ENCODE measurements around the gene IL12RB2.

The IL12RB2 gene

DNA sequence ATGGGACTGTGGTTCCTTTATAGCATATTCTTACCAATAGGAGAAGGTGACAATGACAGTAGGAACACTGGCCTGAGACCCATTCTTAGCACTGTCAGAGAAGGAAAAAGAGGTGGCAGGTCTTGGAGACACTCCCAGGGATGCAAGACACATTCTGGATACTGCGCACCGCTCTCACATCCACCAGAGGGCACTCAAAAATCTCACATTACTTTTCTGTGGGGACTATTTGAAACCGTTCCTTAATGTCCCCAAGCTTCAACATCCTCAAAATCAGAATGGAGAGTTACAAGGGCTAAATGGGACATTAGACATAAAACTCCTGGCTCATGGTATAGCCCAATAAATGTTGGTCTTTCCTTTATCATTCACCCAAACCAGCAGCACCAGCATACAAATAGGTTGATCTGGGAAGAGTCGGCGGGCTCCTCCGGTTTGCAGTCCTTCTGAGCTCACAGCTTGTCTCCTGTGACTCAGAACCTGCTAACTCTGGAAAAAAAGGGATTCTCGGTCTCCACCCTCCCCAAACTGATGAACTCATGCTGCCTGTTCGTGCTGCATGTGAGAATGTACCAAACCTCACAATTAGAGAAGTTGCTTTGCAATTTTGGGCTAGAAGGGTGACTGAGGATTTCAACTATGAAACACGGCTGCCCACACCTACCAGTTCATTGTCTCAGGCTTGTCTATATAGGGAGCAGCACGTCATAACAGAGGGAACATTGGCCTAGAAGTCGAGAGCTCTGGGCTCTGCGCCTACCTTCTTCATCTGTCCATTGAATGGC, 40.2 kb downstream of the IL12RB2 start:
- no peak for DNase-seq (ENCODE audit: low spot score)

DNA sequence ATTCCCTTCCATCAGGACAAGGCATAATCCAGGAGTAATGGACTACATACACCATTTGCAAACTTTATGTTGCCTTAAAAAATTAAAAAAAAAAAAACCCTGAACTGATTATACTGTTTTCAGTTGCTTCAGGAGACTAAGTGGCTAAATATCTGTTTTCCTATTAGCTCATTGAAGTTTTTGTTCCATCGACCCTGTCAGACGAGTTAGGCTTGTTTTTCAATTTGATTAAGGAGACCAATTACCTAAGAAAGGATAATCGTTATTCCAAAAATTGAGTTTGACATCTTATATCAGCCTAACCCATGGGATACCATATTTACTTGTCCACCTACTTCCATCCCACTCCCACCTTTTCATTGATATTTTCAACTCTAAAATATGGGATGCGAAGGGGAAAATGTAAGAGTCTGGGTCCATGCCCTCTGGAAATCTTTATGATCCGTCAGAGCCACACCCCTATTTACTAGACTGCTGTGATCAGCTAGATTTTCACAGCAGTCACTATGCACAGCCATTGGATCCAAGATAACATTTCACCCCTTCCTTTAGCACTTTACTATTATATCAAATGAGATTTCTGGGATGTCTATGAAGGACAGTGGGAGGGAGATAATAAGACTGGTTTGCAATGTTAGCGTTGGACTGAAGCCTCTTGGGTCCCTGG, 41.0 kb downstream of the IL12RB2 start:
- no peak for DNase-seq (ENCODE audit: low spot score)

DNA sequence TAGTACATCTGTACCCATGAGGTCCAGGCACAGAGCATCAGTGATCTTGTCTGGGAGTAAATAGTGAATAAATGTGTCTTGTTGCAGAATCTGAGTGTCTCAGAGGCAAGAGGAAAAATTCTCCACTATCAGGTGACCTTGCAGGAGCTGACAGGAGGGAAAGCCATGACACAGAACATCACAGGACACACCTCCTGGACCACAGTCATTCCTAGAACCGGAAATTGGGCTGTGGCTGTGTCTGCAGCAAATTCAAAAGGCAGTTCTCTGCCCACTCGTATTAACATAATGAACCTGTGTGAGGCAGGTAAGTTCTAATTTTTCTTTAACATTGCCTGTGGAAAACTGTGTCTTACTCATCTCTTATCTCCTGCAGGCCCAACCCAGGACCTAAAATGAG, 43.1 kb downstream of the IL12RB2 start:
- no peak for DNase-seq (ENCODE audit: low spot score)

DNA sequence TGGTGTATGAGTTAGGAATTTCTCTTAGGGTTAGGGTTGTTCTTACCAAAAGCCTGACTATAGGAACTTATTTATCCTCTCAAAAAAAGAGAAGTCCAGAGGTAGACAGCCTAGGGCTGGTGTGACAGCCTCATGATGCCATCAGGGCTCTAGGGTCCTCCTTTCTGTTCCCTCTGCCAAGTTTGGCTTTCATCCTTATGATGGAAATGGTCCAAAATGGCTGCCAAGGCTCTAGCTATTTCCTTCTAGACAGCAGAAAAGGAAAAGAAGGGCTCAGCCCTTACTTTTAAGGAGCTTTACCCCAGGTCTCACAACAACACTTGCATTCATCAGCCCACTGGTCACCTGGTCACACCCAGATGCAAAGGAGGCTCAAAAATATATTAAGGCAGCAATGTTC, 44.5 kb downstream of the IL12RB2 start:
- no peak for DNase-seq (ENCODE audit: low spot score)

DNA sequence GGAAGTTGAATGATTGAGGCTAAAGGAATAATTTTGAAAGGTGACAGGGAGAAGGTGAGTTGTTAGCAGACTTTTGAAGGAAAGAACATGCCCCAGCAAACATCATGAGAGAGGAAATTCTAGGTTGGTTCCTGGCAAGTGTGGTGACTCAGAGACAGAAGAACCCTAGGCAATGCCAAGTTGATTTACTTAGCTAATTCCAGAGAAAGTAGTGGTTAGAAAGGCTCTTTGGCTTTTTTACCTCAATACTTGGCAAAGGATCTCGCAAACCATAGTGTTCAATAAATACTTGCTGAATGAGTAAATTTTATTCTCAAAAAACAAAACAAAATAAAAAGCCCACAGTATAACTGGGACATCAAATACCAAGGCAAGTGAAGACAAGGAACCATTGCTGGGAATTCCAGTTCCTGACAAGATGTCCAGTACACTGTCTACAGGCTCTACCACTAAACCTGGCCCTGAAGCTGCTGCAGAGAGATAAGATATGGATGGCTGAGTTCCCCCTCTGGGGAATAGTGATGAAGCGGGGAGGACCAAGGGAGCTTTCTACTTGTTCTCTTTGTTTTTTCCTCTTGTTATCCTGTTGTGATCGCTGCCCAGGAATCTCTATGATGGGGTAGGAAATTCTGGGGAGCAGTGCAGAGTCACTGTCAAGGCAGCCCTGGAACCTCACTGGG, 48.2 kb downstream of the IL12RB2 start:
- DNase-seq (ENCODE audit: low spot score): no peak

DNA sequence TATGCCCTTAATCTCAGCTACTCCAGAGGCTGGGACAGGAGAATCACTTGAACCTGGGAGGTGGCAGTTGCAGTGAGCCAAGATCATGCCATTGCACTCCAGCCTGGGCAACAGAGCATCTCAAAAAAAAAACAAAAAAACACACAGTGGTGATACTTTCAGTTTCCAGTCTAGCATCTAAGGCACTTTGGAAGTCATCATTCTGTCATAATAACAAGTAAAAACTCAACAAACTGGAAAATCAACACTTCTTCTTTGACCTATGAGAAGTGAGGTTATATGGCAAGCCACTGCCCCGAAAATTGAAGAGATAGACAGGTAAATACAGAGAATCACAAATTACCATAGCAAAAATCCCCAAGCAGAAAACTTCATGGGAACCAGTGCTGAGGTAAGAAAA, 51.9 kb downstream of the IL12RB2 start:
- DNase-seq (ENCODE audit: low spot score): no peak

DNA sequence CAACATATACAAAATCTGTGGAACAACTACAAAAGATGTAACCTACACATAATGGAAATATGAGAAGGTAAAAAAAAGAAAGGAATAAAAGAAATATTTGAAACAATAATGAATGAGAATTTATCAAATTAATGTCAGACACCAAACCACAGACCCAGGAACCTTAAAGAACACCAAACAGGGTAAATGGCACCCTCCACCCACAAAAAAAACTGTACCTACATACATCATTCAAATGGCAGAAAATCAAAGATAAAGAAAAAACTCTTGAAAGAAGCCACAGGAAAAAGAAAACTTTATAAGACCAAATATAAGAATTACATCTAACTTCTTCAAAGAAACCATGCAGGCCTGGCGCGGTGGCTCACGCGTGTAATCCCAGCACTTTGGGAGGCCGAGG, 54.0 kb downstream of the IL12RB2 start:
- no peak for DNase-seq (ENCODE audit: low spot score)

DNA sequence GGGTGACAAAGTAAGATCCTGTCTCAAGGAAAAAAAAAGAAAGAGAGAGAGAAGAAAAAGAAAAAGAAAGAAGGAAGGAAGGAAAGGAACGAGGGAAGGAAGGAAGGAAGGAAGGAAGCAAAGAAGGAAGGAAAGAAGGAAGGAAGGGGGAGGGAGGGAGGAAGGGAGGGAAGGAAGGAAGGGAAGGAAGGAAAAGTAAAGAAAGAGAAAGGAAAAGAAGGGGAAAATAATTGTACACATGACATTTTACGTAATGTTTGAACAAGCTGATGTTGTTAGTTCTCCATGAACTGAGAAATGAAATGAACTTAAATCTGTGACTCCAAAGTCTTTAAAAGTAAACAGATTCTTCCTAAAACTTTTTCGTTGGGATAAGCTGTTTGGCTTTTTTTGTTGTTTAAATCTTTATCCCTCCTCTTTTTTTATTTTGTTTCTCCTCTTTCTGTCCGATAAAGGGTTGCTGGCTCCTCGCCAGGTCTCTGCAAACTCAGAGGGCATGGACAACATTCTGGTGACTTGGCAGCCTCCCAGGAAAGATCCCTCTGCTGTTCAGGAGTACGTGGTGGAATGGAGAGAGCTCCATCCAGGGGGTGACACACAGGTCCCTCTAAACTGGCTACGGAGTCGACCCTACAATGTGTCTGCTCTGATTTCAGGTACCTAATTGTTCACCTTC, 59.8 kb downstream of the IL12RB2 start:
- no peak for DNase-seq (ENCODE audit: low spot score)

DNA sequence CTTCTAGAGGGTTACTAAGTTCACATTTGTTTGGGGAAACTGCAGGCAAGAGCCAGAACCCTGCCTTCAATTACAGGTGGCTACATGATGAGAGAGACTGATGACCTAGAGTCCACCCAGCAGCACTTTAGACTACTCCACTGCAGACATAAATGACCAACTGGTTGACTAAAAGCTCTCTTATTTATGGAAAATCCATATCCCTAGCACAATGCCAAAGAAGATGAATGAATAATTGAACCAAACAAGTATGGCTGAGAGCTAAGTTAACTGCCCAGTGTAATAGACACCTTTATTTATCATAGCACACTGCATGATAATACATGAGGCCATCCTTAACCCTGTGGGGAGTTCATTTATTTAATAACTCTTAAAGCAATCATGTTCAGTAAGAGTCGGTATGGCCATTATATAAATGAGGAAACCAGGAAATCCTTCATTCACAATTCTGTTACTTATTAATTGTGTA, 60.4 kb downstream of the IL12RB2 start:
- DNase-seq (ENCODE audit: low spot score): no peak

DNA sequence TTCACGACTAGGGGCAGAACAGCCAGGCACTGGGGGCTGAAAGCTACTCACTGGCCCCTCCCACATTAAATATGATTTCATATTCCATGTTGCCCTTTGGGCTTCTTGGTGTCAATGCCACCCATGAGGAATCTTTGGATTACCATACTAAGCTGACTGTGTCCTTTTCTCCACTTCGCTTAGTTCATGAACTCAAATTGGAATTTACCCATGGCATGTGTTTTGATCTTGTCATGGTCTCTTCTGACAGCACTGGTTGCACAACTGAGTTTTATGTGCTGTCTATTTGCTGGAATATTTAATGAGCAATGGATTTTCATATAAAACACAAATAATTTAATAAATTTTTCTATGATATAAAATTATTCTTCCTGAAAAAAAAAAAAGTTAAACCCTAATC, 63.4 kb downstream of the IL12RB2 start:
- no peak for DNase-seq (ENCODE audit: low spot score)

DNA sequence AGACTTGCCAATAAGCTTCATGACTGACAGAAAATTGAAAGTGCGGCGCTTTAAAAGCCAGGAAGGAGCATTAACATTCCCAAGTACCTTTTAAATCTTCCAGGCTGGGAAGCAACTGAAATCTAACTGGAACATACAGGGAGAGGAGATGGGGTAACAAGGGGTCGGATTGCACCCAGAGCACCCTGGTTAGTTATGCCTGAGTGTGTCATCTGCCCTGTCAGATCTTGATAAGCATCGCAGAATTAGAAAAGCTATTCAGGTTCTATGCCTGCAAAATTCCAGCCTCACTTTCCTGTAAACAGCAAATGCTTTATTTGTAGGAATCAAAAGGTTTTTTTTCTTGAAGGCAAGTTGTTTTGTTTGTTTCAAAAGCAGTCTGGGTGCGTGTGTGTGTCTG, 64.0 kb downstream of the IL12RB2 start:
- DNase-seq (ENCODE audit: low spot score): no peak

DNA sequence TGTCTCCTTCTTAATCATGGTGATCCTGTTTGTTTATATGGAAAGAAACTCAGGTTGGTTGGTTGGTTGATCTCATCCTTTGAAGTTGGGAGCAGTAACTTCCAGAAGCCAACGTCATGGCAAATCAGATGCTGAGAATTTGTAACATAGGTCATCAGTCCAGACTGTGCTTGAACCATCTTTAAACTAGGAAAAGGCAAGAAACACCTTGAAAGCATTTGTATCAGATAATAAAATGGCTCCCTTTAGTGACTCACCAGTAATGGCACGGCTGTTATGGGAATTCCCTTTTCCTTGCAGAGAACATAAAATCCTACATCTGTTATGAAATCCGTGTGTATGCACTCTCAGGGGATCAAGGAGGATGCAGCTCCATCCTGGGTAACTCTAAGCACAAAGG, 64.5 kb downstream of the IL12RB2 start:
- DNase-seq (ENCODE audit: low spot score): no peak

DNA sequence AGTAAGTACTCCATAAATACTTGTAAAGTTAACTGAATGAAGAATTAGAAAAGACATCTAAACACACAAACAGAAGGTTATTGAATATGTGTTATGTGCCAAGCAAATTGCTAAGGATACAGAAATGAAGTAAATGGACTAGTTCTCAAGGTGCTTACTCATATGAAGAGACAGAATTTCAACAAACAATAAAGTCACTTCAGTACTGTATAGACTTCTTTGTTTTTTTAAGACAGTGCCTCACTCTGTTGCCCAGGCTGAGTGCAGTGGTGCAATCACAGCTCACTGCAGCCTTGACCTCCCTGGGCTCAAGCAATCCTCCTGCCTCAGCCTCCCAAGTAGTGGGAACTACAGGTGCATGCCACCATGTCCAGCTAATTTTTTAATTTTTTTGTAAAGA, 65.2 kb downstream of the IL12RB2 start:
- no peak for DNase-seq (ENCODE audit: low spot score)

DNA sequence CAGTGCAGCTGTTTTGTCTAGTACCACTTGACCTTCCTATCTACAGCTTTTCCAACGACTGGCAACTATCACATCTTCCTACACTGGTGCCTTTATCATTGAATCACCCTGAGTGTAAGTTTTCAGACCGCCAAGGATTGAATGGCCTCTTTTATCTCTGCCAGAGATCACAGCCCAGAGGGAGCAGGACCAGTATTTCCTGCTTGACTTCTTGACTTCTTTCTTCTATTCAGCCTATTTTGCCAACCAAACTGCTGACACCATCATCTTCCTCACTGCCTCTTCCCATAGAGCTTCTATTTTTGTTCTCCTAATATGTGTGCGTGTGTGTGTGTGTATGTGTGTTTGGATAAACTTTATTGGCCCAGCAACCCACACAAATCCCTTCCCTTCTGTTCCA, 68.7 kb downstream of the IL12RB2 start:
- DNase-seq (ENCODE audit: low spot score): no peak

DNA sequence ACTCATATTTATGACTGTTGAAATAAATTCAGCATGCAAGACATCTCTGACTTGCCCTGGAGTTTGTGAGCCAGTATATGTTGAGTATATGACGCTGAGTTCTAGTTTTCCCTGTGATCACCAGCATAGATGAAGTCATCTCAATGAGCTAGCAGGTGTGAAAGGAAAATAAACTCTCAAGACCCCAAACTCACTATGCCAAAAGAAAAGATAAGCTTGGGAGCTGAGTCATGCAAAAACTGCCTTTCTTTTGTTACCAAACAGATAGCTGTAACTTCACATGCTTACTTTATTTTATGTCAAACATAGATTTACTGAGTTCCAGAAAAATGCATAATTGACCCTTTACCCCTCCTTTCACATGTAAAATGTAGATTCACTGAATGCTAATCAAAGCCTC, 69.6 kb downstream of the IL12RB2 start:
- DNase-seq (ENCODE audit: low spot score): no peak

DNA sequence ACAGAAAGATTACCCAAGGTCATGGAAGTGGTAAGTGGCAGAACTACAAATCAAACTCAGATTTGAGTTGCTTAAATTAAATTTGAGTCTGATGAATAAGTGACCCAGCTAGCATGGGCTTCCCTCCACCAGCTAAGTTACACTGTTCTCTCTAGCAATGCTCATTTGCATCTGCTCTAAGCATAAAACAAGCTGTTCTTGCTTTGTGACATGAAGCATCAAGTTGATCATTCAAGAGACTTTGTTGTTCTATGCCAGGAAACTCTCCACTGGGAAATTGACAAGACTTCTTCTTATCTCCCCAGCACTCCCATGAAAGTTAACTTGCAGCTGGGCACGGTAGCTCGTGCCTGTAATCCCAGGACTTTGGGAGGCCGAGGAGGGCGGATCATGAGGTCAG, 73.5 kb downstream of the IL12RB2 start:
- DNase-seq (ENCODE audit: low spot score): no peak

DNA sequence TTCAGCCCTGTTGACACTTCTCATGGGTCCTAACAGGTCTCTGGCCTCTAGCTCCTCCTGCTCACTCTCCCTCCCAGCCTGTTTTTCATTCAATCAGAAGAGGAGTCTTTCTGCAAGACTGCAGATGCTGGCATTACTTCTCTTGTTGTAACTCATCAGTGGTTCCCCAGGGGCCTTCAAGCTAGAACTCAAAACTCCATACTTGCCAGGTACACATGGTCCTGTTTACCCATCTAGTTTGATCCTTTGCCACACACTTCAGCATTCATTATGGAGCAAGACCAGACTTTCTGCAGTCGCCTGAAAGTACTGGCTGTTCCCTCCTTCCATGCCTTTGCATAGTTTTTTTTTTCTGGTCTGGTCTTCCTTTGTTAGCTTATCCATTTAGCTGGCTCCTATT, 74.6 kb downstream of the IL12RB2 start:
- no peak for DNase-seq (ENCODE audit: low spot score)

DNA sequence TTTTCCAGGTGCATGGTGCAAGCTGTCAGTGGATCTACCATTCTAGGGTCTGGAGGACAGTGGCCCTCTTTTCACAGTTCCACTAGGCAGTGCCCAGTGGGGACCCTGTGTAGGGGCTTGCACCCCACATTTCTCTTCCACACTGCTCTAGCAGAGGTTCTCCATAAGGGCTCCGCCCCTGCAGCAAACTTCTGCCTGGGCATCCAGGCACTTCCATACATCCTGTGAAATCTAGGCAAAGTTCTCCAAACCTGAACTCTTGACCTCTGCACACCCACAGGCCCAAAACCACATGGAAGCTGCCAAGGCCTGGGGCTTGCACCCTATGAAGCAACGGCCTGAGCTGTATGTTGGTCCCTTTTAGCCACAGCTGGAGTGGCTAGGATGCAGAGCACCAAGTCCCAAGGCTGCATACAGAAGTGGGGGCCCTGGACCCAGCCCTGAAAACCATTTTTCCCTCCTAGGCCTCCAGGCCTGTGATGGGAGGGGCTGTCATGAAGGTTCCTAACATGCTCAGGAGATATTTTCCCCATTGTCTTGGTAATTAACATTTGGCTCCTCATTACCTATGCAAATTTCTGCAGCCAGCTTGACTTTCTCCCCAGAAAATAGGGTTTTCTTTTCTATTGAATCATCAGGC, 76.4 kb downstream of the IL12RB2 start:
- DNase-seq (ENCODE audit: low spot score): no peak

DNA sequence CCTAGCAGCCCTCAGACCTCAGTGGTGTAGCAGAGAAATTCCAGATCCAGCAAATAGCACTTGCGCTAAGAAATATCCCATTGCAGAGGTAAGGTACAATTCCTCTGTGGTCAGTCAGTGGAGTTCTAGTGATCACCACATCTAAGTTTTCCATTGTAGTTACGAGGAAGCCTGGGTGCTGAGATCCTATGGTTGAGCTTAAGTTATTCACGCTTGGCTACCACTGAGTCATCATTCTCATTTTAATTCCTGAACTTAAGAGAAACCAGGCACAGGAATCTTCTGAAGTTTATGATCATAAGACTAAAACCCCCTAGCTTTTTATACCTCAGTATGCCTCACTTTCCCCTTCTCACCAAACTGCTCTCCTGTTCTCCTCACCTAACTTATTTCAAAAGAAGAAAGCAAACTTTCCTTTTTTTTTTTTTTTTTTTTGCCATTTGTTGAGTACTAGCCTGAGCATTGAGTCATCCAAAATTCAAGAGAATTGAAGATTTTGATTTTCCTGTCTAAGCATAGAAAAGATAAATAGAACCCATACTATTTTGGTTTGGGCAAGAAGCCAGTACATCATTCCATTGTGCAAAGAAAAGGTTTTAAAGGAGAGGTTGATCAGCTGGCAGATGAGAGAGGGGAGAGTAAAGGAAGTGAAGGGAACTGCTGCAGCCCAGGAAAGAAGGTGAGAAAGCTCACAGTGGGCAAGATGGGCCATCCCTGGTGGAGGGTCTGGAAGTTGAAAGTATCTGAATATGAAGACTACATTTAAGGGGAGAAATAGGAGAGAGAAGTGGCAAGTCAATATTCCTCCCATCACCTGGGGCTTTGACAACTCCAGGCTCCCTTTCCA, 82.6 kb downstream of the IL12RB2 start:
- DNase-seq (ENCODE audit: low spot score): no peak

DNA sequence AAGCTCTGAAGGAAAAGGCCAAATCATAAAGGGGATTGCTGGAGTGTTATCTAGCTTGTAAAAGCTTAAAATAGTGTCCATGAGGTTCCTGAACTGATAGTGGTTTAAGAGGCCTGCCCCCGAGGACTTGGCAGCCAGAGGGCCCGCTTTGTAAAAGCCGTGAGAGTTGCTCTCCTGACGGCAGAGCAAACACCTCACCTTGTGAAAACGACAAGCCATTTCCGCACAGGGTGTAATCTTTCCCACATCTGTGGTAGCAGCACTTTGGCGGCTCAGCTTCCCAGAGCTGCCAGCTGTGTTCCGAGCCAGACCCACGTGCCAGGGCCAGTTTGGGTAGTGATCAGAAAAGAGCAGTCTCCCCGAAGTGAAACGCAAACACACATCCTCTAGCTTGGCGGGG, 85.6 kb downstream of the IL12RB2 start:
- no peak for DNase-seq (ENCODE audit: low spot score)

DNA sequence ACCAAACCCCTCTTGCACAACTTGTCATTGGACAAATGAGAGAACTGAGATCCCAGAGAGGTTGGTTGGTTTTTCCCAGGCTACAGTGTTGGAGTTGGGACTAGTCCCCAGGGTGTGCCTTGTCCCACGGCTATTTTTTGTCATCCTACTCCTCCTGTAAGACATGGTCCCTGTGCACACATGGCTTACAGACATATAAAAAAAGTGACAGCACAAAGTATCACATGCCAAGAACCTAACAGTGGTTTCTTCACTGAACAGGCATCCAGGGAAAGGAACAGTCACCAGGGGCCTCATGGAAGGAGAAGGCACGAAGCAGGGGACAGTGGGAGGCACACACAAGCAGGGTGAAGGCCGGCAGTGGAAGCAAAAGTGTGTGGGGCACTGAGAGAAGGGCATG, 86.1 kb downstream of the IL12RB2 start:
- DNase-seq (ENCODE audit: low spot score): no peak
